ENCODE results near the gene COG7. TPM values are rescaled to one million over a fixed set of nuclear protein-coding genes. Genes with fewer than 3 reads are reported as not detected.

The COG7 gene
- total RNA-seq, 5 donors from 2014 or later (not counting 1 experiment from before 2014, with no cell fraction given), result 15.8 to 23.2 (median 22.4) TPM

- Histone ChIP-seq H3K9me3 (no peaks in the 10 kb centered on the region), H3K27me3 (replicated peaks in 1 of 2; ENCODE audit: control insufficient read depth in 2 of 2, extremely low read depth in 1 of 2, insufficient read depth in 2 of 2, low read length in 1 of 2) (peaks cover 0 to 19% of the 10 kb centered on the region in 2 experiments), H3K36me3 (ENCODE audit: control insufficient read depth in 2 of 2, extremely low read depth in 1 of 2, insufficient read depth in 1 of 2, low read length in 1 of 2) (no peaks in the 10 kb centered on the region), H3K4me3 (ENCODE audit: control insufficient read depth in 1 of 2, extremely low read depth in 1 of 2, low read length in 1 of 2) (no peak overlapping the region), H3K4me1 (ENCODE audit: control insufficient read depth in 1 of 2, extremely low read depth in 1 of 2, insufficient read depth in 2 of 2, low read length in 2 of 2) (no peaks in the 10 kb centered on the region), H3K27ac (ENCODE audit: low read length) (no peak overlapping the region)
- DNase-seq (no peak), ATAC-seq (replicated peaks in 1 of 4) (no peak)
- POLR2A ChIA-PET, result no interaction called here
- no peaks in the 10 kb centered on the region for H3K36me3 Mint-ChIP-seq
- H3K9me3 Mint-ChIP-seq, result peaks cover 0 to 1% (median 0%) of the 10 kb centered on the region in 3 donors
- no peak overlapping the region for H3K27ac Mint-ChIP-seq
- 71% methylated on average over 3 of the region's 8 CpGs for WGBS (ENCODE audit: insufficient coverage)
- no peaks in the 10 kb centered on the region for H3K4me1 Mint-ChIP-seq
- peaks cover under 1 to 16% of the 10 kb centered on the region in 2 donors for H3K27me3 Mint-ChIP-seq
- no peak overlapping the region for H3K4me3 Mint-ChIP-seq
- CTCF ChIA-PET, result no interaction called here
Observed at GRCh38 chr16:23357761-23358290, 95.2 kb downstream of the COG7 start.

- H3K36me3 ChIP-seq (ENCODE audit: control insufficient read depth in 2 of 2, extremely low read depth in 1 of 2, insufficient read depth in 1 of 2, low read length in 1 of 2), result no peaks in the 10 kb centered on the region
- CTCF ChIA-PET, result no interaction called here
- Mint-ChIP-seq H3K27me3 (peaks cover 3 to 16% of the 10 kb centered on the region in 2 donors), H3K4me1 (no peaks in the 10 kb centered on the region), H3K9me3 (peaks cover 0 to 6% (median 3%) of the 10 kb centered on the region in 3 donors), H3K27ac (no peak overlapping the region), H3K36me3 (no peaks in the 10 kb centered on the region), H3K4me3 (no peak overlapping the region)
- no peak for DNase-seq
- no peak for ATAC-seq (replicated peaks in 1 of 4)
- POLR2A ChIA-PET, result no interaction called here
- H3K9me3 ChIP-seq, result no peaks in the 10 kb centered on the region
- no peak overlapping the region for H3K4me3 ChIP-seq (ENCODE audit: control insufficient read depth in 1 of 2, extremely low read depth in 1 of 2, low read length in 1 of 2)
- H3K27me3 ChIP-seq (replicated peaks in 1 of 2; ENCODE audit: control insufficient read depth in 2 of 2, extremely low read depth in 1 of 2, insufficient read depth in 2 of 2, low read length in 1 of 2), result peaks cover 0 to 19% of the 10 kb centered on the region in 2 experiments
- no peak overlapping the region for H3K27ac ChIP-seq (ENCODE audit: low read length)
- H3K4me1 ChIP-seq (ENCODE audit: control insufficient read depth in 1 of 2, extremely low read depth in 1 of 2, insufficient read depth in 2 of 2, low read length in 2 of 2), result no peaks in the 10 kb centered on the region
- 90% methylated on average over 7 of the region's 7 CpGs for WGBS (ENCODE audit: insufficient coverage)
Observed at GRCh38 chr16:23356941-23357340, 96.0 kb downstream of the COG7 start.

GRCh38 chr16:23355106-23355670, 97.8 kb downstream of the COG7 start:
- 78% methylated on average over 12 of the region's 13 CpGs for WGBS (ENCODE audit: insufficient coverage)
- no peak for ATAC-seq (replicated peaks in 1 of 4)
- POLR2A ChIA-PET, result no interaction called here

GRCh38 chr16:23354246-23354645, 98.7 kb downstream of the COG7 start:
- Mint-ChIP-seq H3K4me3 (no peak overlapping the region), H3K27ac (no peak overlapping the region), H3K4me1 (no peaks in the 10 kb centered on the region), H3K36me3 (no peaks in the 10 kb centered on the region), H3K9me3 (peaks cover 0 to 6% (median 3%) of the 10 kb centered on the region in 3 donors), H3K27me3 (peaks cover 7 to 9% of the 10 kb centered on the region in 2 donors)
- Histone ChIP-seq H3K4me1 (ENCODE audit: control insufficient read depth in 1 of 2, extremely low read depth in 1 of 2, insufficient read depth in 2 of 2, low read length in 2 of 2) (no peaks in the 10 kb centered on the region), H3K4me3 (ENCODE audit: control insufficient read depth in 1 of 2, extremely low read depth in 1 of 2, low read length in 1 of 2) (no peak overlapping the region), H3K9me3 (no peaks in the 10 kb centered on the region), H3K27ac (ENCODE audit: low read length) (no peak overlapping the region), H3K36me3 (ENCODE audit: control insufficient read depth in 2 of 2, extremely low read depth in 1 of 2, insufficient read depth in 1 of 2, low read length in 1 of 2) (no peaks in the 10 kb centered on the region), H3K27me3 (replicated peaks in 1 of 2; ENCODE audit: control insufficient read depth in 2 of 2, extremely low read depth in 1 of 2, insufficient read depth in 2 of 2, low read length in 1 of 2) (peaks cover 0 to 17% of the 10 kb centered on the region in 2 experiments)
- ChIA-PET CTCF (no interaction called here), POLR2A (no interaction called here)
- 72% methylated on average over 6 of the region's 9 CpGs for WGBS (ENCODE audit: insufficient coverage)
- DNase-seq (no peak), ATAC-seq (replicated peaks in 1 of 4) (no peak)

More at GRCh38 chr16:23355106-23355670, 97.8 kb downstream of the COG7 start:
- Histone ChIP-seq H3K4me3 (ENCODE audit: control insufficient read depth in 1 of 2, extremely low read depth in 1 of 2, low read length in 1 of 2) (no peak overlapping the region), H3K36me3 (ENCODE audit: control insufficient read depth in 2 of 2, extremely low read depth in 1 of 2, insufficient read depth in 1 of 2, low read length in 1 of 2) (no peaks in the 10 kb centered on the region), H3K27me3 (replicated peaks in 1 of 2; ENCODE audit: control insufficient read depth in 2 of 2, extremely low read depth in 1 of 2, insufficient read depth in 2 of 2, low read length in 1 of 2) (peaks cover 0 to 19% of the 10 kb centered on the region in 2 experiments), H3K4me1 (ENCODE audit: control insufficient read depth in 1 of 2, extremely low read depth in 1 of 2, insufficient read depth in 2 of 2, low read length in 2 of 2) (no peaks in the 10 kb centered on the region), H3K27ac (ENCODE audit: low read length) (no peak overlapping the region), H3K9me3 (no peaks in the 10 kb centered on the region)
- Mint-ChIP-seq H3K27me3 (peaks cover 5 to 13% of the 10 kb centered on the region in 2 donors), H3K9me3 (peaks cover 0 to 6% (median 3%) of the 10 kb centered on the region in 3 donors), H3K27ac (no peak overlapping the region), H3K4me1 (no peaks in the 10 kb centered on the region), H3K4me3 (no peak overlapping the region), H3K36me3 (no peaks in the 10 kb centered on the region)
- peak in 1 of 35 experiments; percentile 12 for DNase-seq
- CTCF ChIA-PET, result no interaction called here

- CTCF ChIA-PET, result no interaction called here
- Mint-ChIP-seq H3K4me3 (no peak overlapping the region), H3K27me3 (peaks cover 11 to 13% of the 10 kb centered on the region in 2 donors), H3K4me1 (no peaks in the 10 kb centered on the region), H3K27ac (no peak overlapping the region), H3K9me3 (peaks cover 0 to 6% (median 3%) of the 10 kb centered on the region in 3 donors), H3K36me3 (no peaks in the 10 kb centered on the region)
- Histone ChIP-seq H3K27ac (ENCODE audit: low read length) (no peak overlapping the region), H3K4me1 (ENCODE audit: control insufficient read depth in 1 of 2, extremely low read depth in 1 of 2, insufficient read depth in 2 of 2, low read length in 2 of 2) (no peaks in the 10 kb centered on the region), H3K36me3 (ENCODE audit: control insufficient read depth in 2 of 2, extremely low read depth in 1 of 2, insufficient read depth in 1 of 2, low read length in 1 of 2) (no peaks in the 10 kb centered on the region), H3K27me3 (replicated peaks in 1 of 2; ENCODE audit: control insufficient read depth in 2 of 2, extremely low read depth in 1 of 2, insufficient read depth in 2 of 2, low read length in 1 of 2) (peaks cover 0 to 17% of the 10 kb centered on the region in 2 experiments), H3K9me3 (no peaks in the 10 kb centered on the region), H3K4me3 (ENCODE audit: control insufficient read depth in 1 of 2, extremely low read depth in 1 of 2, low read length in 1 of 2) (no peak overlapping the region)
- POLR2A ChIA-PET, result no interaction called here
- DNase-seq, result no peak
- no peak for ATAC-seq (replicated peaks in 1 of 4)
Observed at GRCh38 chr16:23353440-23353839, 99.5 kb downstream of the COG7 start.

GRCh38 chr16:23351360-23351759, 101.6 kb downstream of the COG7 start:
- H3K9me3 Mint-ChIP-seq, result peaks cover 0 to 6% (median 3%) of the 10 kb centered on the region in 3 donors
- ChIA-PET POLR2A (no interaction called here), CTCF (no interaction called here)
- ATAC-seq (replicated peaks in 1 of 4), result no peak
- WGBS (ENCODE audit: insufficient coverage), result 64% methylated on average over 3 of the region's 5 CpGs
- no peaks in the 10 kb centered on the region for H3K4me1 Mint-ChIP-seq
- Histone ChIP-seq H3K27ac (ENCODE audit: low read length) (no peak overlapping the region), H3K4me1 (ENCODE audit: control insufficient read depth in 1 of 2, extremely low read depth in 1 of 2, insufficient read depth in 2 of 2, low read length in 2 of 2) (no peaks in the 10 kb centered on the region), H3K27me3 (replicated peaks in 1 of 2; ENCODE audit: control insufficient read depth in 2 of 2, extremely low read depth in 1 of 2, insufficient read depth in 2 of 2, low read length in 1 of 2) (peaks cover 0 to 12% of the 10 kb centered on the region in 2 experiments), H3K4me3 (ENCODE audit: control insufficient read depth in 1 of 2, extremely low read depth in 1 of 2, low read length in 1 of 2) (no peak overlapping the region), H3K9me3 (no peaks in the 10 kb centered on the region), H3K36me3 (ENCODE audit: control insufficient read depth in 2 of 2, extremely low read depth in 1 of 2, insufficient read depth in 1 of 2, low read length in 1 of 2) (no peaks in the 10 kb centered on the region)
- no peak overlapping the region for H3K27ac Mint-ChIP-seq
- DNase-seq, result no peak
- H3K4me3 Mint-ChIP-seq, result no peak overlapping the region
- no peaks in the 10 kb centered on the region for H3K36me3 Mint-ChIP-seq
- H3K27me3 Mint-ChIP-seq, result peaks cover 12 to 13% of the 10 kb centered on the region in 2 donors

Data from T-cell (primary cell).